Measurements from ENCODE around the gene HARS1.

DNA sequence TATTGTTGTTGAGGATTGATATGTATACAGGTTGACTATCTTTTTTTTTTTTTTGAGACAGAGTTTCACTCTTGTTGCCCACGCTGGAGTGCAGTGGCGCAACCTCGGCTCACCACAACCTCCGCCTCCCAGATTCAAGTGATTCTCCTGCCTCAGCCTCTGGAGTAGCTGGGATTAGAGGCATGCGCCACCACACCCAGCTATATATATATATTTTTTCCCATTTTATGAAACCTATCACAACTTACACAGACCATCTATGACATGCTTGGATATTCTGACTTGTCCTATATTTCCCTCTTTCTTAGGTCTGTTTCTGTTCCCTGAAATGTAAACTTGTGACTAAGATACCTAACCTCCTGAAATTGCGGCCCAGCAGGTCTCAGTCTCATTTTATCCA, 63.2 kb downstream of the HARS1 start:
- TF ChIP-seq CTCF (IDR thresholded peaks at IDR 0.05) (no peak), POLR2A (IDR thresholded peaks at IDR 0.05) (no peak)

Measured in thyroid gland (tissue), 4 donors.